ENCODE data around the gene PTPRM.

Gene PTPRM

DNA sequence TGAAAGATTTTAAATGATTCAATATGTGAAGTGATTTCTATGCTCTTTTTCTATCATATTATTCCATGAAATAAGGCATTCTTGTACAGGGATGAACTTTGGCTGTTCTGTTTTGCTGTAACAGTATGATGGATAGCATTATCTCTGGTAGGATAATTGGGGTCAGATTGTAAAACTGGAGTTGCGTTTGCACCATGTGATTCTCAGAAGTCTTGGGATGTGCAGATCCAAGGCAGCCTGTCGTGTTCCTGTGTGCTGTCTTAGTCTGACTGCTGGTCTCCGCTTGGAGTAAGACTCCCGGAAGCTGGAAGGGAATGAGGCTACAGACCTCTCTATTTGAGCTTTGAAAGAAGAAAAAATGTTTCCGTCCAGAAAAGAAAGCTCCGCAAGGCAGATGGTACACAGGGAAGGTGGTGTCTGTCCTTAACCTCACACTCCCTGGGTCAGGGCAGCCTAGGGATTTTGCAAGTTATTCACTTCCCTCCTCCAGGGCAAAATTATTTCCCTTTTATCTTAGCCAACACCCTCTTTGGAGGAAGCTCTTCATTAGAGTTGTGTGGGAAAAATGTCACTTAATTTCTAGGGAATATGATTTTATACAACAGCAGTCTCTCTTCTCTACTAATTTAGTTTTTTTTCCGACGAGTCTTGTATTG lies 250.6 kb downstream of the PTPRM start:
- peak; percentile 41 for DNase-seq (ENCODE audit: low read depth)
- no peak overlapping the region for H3K4me3 ChIP-seq (ENCODE audit: low read depth, low read length)
- TF ChIP-seq, protein P1, sequence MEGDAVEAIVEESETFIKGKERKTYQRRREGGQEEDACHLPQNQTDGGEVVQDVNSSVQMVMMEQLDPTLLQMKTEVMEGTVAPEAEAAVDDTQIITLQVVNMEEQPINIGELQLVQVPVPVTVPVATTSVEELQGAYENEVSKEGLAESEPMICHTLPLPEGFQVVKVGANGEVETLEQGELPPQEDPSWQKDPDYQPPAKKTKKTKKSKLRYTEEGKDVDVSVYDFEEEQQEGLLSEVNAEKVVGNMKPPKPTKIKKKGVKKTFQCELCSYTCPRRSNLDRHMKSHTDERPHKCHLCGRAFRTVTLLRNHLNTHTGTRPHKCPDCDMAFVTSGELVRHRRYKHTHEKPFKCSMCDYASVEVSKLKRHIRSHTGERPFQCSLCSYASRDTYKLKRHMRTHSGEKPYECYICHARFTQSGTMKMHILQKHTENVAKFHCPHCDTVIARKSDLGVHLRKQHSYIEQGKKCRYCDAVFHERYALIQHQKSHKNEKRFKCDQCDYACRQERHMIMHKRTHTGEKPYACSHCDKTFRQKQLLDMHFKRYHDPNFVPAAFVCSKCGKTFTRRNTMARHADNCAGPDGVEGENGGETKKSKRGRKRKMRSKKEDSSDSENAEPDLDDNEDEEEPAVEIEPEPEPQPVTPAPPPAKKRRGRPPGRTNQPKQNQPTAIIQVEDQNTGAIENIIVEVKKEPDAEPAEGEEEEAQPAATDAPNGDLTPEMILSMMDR (conservative IDR thresholded peaks at IDR 0.05; ENCODE audit: low read depth, low read length): no peak

DNA sequence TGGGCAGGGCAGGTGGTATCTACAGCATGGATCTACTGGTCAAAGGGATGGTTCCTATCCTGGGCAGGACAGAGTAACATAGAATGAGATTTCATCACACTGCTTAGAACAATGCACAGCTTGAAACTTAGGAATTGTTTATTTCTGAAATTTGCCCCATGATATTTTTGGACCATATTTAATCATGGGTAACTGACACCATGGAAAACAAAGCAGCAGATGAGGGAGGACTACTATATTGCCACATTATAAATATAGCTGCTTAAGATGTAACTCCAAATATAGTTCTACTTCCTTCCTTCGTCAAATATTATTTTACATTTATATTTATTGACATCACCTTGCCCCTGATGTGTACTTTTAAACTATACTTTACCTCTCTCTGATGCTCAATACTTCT lies 254.7 kb downstream of the PTPRM start:
- TF ChIP-seq, protein P1 (conservative IDR thresholded peaks at IDR 0.05; ENCODE audit: low read depth, low read length): no peak
- DNase-seq (ENCODE audit: low read depth): peak; percentile 35
- H3K4me3 ChIP-seq (ENCODE audit: low read depth, low read length): no peak overlapping the region

DNA sequence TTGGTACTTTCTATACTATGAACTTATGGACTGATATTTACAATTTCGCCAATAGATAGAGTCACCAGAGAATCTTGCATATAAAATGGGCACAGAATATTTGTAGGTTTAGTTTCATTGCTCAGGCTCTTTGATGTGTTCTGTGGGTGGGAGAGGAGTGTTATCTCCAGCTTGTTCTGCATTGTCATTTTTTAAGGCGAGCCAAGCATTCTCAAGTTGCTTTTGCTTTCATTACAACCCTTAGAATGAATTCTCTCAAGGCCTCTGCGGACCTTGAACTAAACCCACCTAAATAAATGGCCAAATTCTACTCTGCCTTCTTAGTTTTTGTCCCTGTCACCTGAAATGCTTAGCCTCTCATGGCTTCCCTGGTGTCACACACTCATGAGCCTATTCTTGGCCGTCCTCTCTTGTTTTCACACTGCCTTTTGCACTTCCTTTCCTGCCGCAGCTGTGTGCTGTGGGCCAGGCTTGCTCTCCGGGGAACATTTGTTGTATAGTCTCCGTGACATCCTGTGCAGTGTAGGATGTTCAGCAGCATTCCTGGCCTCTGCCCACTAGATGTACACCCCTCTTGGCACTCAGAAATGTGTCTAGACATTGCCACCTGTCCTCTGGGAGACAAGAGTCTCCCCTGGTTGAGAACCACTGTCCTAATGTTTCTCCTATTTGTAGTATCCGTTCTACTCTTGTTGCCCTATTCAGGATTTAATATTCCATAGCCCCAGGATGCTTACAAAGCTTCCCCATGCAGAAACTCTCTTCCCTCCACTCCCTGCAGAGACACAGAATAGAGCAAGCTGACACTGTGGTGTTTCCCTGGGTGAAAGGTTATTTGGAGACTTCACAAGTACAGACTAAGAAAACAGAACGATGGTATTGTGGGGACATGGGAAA lies 255.6 kb downstream of the PTPRM start:
- TF ChIP-seq, protein P1 (conservative IDR thresholded peaks at IDR 0.05; ENCODE audit: low read depth, low read length): no peak
- peak; percentile 77 for DNase-seq (ENCODE audit: low read depth)
- H3K4me3 ChIP-seq (ENCODE audit: low read depth, low read length): peak overlapping the region; percentile 44

DNA sequence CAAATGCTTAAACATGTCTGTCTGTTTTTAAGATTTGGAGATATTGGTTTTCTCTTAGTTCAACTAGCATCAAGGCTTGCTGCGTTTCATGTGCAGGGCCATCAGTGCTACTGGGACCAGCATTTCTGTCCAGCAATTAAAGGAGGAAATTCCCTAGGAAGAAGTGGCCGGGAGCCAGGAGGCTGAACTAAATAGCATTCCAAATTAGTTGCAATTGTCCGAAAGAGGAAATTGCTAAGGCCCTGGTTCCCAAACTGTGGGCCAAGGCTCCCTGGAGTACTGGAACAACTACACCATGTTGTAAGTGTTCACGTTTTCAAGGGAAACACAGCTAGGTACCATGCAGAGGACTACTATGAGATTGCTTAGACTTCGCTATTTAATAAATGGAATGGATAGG lies 257.9 kb downstream of the PTPRM start:
- TF ChIP-seq, protein P1 (conservative IDR thresholded peaks at IDR 0.05; ENCODE audit: low read depth, low read length): no peak
- no peak overlapping the region for H3K4me3 ChIP-seq (ENCODE audit: low read depth, low read length)
- no peak for DNase-seq (ENCODE audit: low read depth)

DNA sequence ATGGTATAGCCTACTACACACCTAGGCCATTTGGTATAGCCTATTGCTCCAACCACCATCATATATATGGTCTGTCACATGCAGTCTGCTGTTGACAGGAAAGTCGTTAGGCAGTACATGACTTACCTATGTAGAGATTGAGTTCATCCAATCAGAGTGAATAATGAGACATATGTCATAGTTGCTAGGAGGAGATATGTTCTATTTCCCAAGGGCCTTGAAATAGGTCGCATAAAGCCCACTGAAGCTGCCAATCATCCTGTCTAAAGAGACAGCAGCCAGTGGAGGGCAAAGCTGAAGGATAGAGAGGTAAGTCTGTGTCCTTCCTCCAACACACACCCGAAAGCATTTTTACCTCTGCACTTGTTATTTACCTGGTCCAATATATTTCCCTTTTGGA lies 263.4 kb downstream of the PTPRM start:
- TF ChIP-seq, protein P1 (conservative IDR thresholded peaks at IDR 0.05; ENCODE audit: low read depth, low read length): no peak
- peak; percentile 53 for DNase-seq (ENCODE audit: low read depth)

DNA sequence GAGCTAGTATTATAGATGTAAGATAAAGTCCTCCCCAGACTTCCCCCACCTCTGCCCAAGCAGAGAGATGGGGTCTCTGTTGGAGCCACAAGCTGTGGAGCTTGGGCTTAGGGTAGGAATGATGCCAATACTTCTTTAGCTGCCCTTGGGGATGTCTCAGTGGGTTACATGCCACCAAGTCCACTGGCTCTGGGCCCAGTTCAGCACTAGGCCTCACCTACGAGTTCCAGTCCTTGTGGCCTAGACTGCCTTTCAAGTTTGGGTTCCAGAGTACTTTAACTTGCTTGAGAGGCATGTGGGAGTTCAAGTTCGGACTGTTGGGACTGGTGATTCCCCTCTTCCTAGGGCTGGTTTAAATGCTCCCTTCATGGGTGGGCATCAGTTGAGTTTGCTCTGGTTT lies 272.4 kb downstream of the PTPRM start:
- DNase-seq (ENCODE audit: low read depth): no peak
- no peak overlapping the region for H3K4me3 ChIP-seq (ENCODE audit: low read depth, low read length)
- TF ChIP-seq, protein P1 (conservative IDR thresholded peaks at IDR 0.05; ENCODE audit: low read depth, low read length): no peak

More for the DNA sequence above, 263.4 kb downstream of the PTPRM start:
- H3K4me3 ChIP-seq (ENCODE audit: low read depth, low read length): no peak overlapping the region

All from choroid plexus epithelial cell (primary cell).